ENCODE data around the gene VENTX.

Gene VENTX
- 0 to 0.04 reads per million in 2 experiments for total RNA-seq

GRCh38 chr10:133237588-133238465, at the start of gene VENTX:
Gene VENTX, plus strand, starts transcription at chr10:133237855. Its CDS starts 60 bp downstream, at chr10:133237915.
- no peak for DNase-seq (ENCODE audit: low read depth)

- no peak for DNase-seq (ENCODE audit: low read depth)
These were observed 49.6 kb upstream of the VENTX start for GRCh38 chr10:133187906-133188681.

- no peak for DNase-seq (ENCODE audit: low read depth)
These were observed 48.4 kb upstream of the VENTX start for GRCh38 chr10:133189256-133189655.

GRCh38 chr10:133189726-133190125, 47.9 kb upstream of the VENTX start:
- DNase-seq (ENCODE audit: low read depth): no peak

- DNase-seq (ENCODE audit: low read depth): no peak
These were observed 47.4 kb upstream of the VENTX start for GRCh38 chr10:133190225-133190624.

GRCh38 chr10:133191651-133192050, 46.0 kb upstream of the VENTX start:
- no peak for DNase-seq (ENCODE audit: low read depth)

- DNase-seq (ENCODE audit: low read depth): no peak
These were observed 43.5 kb upstream of the VENTX start for GRCh38 chr10:133194151-133194550.

- DNase-seq (ENCODE audit: low read depth): no peak
These were observed 42.6 kb upstream of the VENTX start for GRCh38 chr10:133195096-133195495.

- DNase-seq (ENCODE audit: low read depth): no peak
These were observed 42.0 kb upstream of the VENTX start for GRCh38 chr10:133195611-133196010.

- DNase-seq (ENCODE audit: low read depth): no peak
These were observed 41.3 kb upstream of the VENTX start for GRCh38 chr10:133196221-133196915.

- DNase-seq (ENCODE audit: low read depth): no peak
These were observed 40.5 kb upstream of the VENTX start for GRCh38 chr10:133196936-133197758.

- DNase-seq (ENCODE audit: low read depth): no peak
These were observed 39.9 kb upstream of the VENTX start for GRCh38 chr10:133197786-133198185.

GRCh38 chr10:133198206-133198605, 39.4 kb upstream of the VENTX start:
- no peak for DNase-seq (ENCODE audit: low read depth)

- no peak for DNase-seq (ENCODE audit: low read depth)
These were observed 38.8 kb upstream of the VENTX start for GRCh38 chr10:133198621-133199487.

GRCh38 chr10:133199488-133199885, 38.2 kb upstream of the VENTX start:
- DNase-seq (ENCODE audit: low read depth): no peak

GRCh38 chr10:133199992-133200611, 37.6 kb upstream of the VENTX start:
- DNase-seq (ENCODE audit: low read depth): no peak

GRCh38 chr10:133200621-133201031, 37.0 kb upstream of the VENTX start:
- no peak for DNase-seq (ENCODE audit: low read depth)

- DNase-seq (ENCODE audit: low read depth): no peak
These were observed 36.3 kb upstream of the VENTX start for GRCh38 chr10:133201151-133201947.
